ENCODE measurements around the gene ITGA2. TPM values are rescaled to one million over a fixed set of nuclear protein-coding genes. Genes with fewer than 3 reads are reported as not detected.

ITGA2 gene
- 1 to 10 TPM in 1 of 2 donors, under 1 TPM in 1; 0.79 to 1.7 TPM for total RNA-seq

DNA sequence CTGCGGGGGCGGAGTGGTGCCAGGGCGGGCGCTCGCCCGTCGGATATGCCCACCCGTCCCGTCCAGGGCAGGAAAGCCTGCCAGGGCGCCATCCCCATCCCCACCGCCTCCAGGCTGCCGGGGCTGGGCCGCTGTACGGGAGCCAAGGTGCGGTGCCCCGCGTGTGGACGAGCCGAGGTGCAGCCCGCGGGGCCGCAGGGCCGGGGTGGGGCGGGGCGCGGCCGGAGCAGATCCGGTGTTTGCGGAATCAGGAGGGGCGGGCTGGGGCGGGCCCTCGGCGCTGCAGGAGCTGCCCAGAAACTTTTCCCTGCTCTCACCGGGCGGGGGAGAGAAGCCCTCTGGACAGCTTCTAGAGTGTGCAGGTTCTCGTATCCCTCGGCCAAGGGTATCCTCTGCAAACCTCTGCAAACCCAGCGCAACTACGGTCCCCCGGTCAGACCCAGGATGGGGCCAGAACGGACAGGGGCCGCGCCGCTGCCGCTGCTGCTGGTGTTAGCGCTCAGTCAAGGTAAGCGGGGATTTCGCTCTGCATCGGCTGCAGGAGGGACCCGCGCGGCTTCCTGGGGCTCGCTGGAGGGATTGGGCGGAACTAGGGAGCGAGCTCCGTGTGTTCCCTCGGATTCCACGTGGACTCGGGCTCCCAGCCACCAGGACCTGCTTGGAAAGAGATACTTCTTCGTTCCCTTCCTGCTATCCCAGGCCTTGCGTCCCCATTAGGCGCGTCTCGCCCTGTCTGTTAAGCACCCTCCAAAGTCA is at the start of gene ITGA2:
ITGA2 (plus strand) TSS at position 328 of the 756 bp plus-strand sequence; CDS start at position 445, 117 bp downstream.
- DNase-seq (peak; percentile 26 to 44), ATAC-seq (replicated peaks in 1 of 2) (peak; percentile 70 to 71)
- H3K9me3 Mint-ChIP-seq, result no peaks in the 10 kb centered on the region
- H3K36me3 Mint-ChIP-seq (ENCODE audit: insufficient read depth in 2 of 2), result no peaks in the 10 kb centered on the region
- peaks cover 16% of the 10 kb centered on the region for H3K4me1 Mint-ChIP-seq (ENCODE audit: low read depth)
- H3K4me3 Mint-ChIP-seq, result peak within 1 kb of the TSS; percentile 76 to 78
- H3K27me3 Mint-ChIP-seq (ENCODE audit: low read depth), result peaks cover 57% of the 10 kb centered on the region
- H3K27ac Mint-ChIP-seq, result no peak within 1 kb of the TSS

DNA sequence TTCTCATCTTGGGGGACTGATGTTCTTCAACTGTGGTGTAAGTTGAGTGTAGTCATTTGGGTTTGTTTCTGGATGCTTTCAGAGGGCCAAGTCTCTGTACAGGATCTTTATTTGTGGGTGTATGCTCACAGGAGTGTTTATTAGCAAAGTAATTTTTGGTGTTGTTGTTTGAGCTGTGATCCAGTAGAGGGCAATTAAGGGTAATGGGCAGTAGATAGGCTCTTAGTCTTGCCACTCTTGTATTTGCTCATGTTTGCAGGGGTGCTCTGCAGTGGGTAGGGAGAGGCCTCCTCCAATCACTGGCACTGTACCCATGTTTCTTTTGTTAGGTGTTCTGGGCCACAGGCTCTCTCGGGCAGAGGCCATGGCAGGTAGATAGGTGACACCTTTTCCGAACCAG is 45.9 kb upstream of the ITGA2 start:
- peaks cover 10% of the 10 kb centered on the region for H3K4me1 Mint-ChIP-seq (ENCODE audit: low read depth)
- ATAC-seq (replicated peaks in 1 of 2) (peak; percentile 32 to 45), DNase-seq (no peak)
- H3K4me3 Mint-ChIP-seq, result no peak overlapping the region
- no peak overlapping the region for H3K27ac Mint-ChIP-seq
- no peaks in the 10 kb centered on the region for H3K36me3 Mint-ChIP-seq (ENCODE audit: insufficient read depth in 2 of 2)
- H3K9me3 Mint-ChIP-seq, result no peaks in the 10 kb centered on the region
- H3K27me3 Mint-ChIP-seq (ENCODE audit: low read depth), result no peaks in the 10 kb centered on the region

DNA sequence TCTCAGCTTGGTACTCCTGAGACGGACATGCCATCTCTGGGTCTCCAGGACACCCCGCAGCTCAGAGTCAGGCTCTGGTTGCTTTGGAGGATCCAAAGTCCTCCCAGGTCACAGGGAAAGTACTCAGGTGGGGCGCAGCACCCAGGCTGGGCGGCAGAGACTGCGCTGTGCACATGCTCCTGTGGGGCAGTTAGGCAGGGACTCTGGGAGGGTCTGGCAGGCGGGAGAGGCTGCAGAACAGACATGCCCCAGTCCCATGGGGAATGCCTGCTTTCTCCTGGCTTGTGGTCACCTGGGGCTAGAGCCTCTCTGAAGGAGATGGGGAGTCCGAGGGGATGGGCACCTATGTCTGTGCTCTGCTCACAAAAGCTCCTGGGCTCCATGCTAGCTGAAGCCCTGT is 45.3 kb upstream of the ITGA2 start:
- H3K27me3 Mint-ChIP-seq (ENCODE audit: low read depth), result no peaks in the 10 kb centered on the region
- no peak for DNase-seq
- H3K36me3 Mint-ChIP-seq (ENCODE audit: insufficient read depth in 2 of 2), result no peaks in the 10 kb centered on the region
- H3K9me3 Mint-ChIP-seq, result no peaks in the 10 kb centered on the region
- no peak overlapping the region for H3K27ac Mint-ChIP-seq
- ATAC-seq (replicated peaks in 1 of 2), result no peak
- peaks cover 15% of the 10 kb centered on the region for H3K4me1 Mint-ChIP-seq (ENCODE audit: low read depth)
- no peak overlapping the region for H3K4me3 Mint-ChIP-seq

DNA sequence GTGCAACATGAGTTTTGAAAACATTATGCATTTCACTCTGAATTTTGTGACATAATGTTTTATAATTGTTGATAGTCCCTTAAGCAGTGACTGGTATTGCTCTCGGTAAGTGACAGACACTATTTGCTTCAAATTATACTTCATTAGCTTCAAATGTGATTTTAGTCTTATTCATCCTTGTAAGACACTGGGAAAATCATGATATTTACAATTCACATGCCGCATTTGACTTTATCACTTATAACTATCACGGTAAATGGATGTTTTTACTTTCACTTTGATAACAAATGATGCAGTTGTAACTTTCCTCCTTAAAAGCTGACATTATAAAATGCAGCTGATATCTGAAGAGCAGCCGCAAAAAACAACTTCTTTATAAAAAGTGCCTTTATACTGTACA is 44.1 kb upstream of the ITGA2 start:
- no peak for ATAC-seq (replicated peaks in 1 of 2)
- no peak for DNase-seq
- H3K4me1 Mint-ChIP-seq (ENCODE audit: low read depth), result peaks cover 16% of the 10 kb centered on the region
- no peaks in the 10 kb centered on the region for H3K27me3 Mint-ChIP-seq (ENCODE audit: low read depth)
- no peaks in the 10 kb centered on the region for H3K9me3 Mint-ChIP-seq
- H3K36me3 Mint-ChIP-seq (ENCODE audit: insufficient read depth in 2 of 2), result no peaks in the 10 kb centered on the region
- H3K27ac Mint-ChIP-seq, result no peak overlapping the region
- H3K4me3 Mint-ChIP-seq, result peak overlapping the region; percentile 50 to 81

DNA sequence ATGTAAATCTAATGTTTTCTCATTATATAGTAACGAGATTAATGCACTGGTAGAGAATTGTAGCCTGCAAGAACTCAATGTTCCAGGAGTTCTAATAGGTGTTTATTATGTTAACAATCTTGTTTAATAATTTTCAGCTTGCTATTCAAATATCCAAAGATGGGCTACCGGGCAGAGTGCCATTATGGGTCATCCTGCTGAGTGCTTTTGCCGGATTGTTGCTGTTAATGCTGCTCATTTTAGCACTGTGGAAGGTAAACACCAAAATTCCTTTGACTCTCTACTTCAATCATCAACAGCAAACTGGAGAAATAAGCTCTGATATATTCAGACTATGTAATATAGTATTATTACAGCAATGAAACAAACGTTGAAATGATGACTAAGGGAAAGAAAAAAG is 41.9 kb upstream of the ITGA2 start:
- ATAC-seq (replicated peaks in 1 of 2), result no peak
- no peaks in the 10 kb centered on the region for H3K27me3 Mint-ChIP-seq (ENCODE audit: low read depth)
- H3K27ac Mint-ChIP-seq, result no peak overlapping the region
- no peak overlapping the region for H3K4me3 Mint-ChIP-seq
- no peaks in the 10 kb centered on the region for H3K9me3 Mint-ChIP-seq
- no peak for DNase-seq
- peaks cover 16% of the 10 kb centered on the region for H3K4me1 Mint-ChIP-seq (ENCODE audit: low read depth)
- no peaks in the 10 kb centered on the region for H3K36me3 Mint-ChIP-seq (ENCODE audit: insufficient read depth in 2 of 2)

DNA sequence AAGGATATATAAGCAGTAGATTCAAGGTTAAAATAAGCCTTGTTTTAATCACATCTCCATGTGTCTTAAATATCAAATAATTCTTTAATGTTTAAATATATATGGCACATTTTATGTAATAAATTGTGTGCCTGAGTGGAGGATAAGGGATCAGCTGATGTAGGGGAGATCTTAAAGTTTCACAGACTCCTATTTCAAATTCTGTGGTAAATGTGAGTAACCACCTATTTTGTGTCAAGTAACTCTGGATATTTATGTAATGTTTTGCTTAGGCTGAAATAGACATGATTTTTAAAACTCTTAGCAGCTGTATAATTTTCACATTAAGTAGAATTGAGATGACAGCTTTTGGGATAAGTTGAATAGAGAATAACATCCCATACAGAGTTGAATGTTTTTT is 41.3 kb upstream of the ITGA2 start:
- DNase-seq (no peak), ATAC-seq (replicated peaks in 1 of 2) (no peak)
- Mint-ChIP-seq H3K27ac (no peak overlapping the region), H3K4me3 (no peak overlapping the region), H3K9me3 (no peaks in the 10 kb centered on the region), H3K4me1 (ENCODE audit: low read depth) (peaks cover 16% of the 10 kb centered on the region), H3K27me3 (ENCODE audit: low read depth) (no peaks in the 10 kb centered on the region), H3K36me3 (ENCODE audit: insufficient read depth in 2 of 2) (no peaks in the 10 kb centered on the region)

DNA sequence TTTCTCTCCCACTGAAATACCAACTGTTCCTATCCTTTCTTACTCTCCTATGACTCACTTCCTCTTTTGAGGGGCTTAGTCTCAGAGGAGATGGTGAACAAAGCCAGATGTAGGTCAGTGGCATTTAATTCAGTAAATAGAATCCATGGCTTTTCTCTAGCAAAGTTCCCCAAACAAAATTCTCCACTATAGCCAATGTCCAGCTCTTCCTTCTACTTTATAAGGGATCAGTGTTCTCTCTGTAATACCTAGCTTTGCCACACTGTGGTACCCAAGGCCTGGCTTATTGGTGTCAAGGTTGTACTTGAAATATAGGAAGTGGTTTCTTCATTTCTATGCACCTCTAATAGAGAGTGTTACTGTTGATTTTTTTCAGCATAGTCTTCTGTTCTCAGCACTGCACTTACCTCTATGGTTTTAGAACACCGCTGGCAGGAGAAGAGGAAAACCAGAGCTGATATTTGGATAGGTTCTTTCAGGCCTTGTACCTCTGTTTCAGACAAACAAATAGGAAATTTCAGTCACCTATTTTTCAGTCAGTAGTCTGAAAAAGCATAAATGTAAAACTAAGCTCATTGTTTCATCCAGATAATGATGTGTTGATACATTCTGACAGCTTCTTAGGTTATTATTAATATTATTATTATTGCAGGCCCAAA is 40.6 kb upstream of the ITGA2 start:
- no peak overlapping the region for H3K27ac Mint-ChIP-seq
- no peaks in the 10 kb centered on the region for H3K36me3 Mint-ChIP-seq (ENCODE audit: insufficient read depth in 2 of 2)
- ATAC-seq (replicated peaks in 1 of 2) (peak; percentile 98 to 99), DNase-seq (peak; percentile 57 to 69)
- no peaks in the 10 kb centered on the region for H3K27me3 Mint-ChIP-seq (ENCODE audit: low read depth)
- no peak overlapping the region for H3K4me3 Mint-ChIP-seq
- peaks cover 16% of the 10 kb centered on the region for H3K4me1 Mint-ChIP-seq (ENCODE audit: low read depth)
- no peaks in the 10 kb centered on the region for H3K9me3 Mint-ChIP-seq

DNA sequence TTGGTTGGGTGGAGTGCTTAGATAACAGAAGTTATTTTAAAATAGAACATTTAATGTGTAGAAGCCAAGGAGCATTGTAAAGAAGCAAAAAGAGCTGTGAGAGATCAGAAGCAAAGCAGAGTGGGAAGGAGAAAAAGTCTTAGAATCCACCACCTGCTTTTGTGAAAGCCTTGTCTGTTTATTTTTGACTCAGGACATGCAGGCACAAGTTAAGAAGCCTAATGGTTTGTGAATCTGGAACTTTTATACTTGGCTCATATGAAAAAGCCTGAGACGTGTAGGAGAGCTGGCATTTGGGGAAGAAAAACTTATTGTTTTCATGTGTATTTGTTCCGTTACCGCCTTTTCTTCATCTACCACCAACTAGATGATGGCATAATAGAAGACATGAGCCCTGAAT is 38.5 kb upstream of the ITGA2 start:
- no peaks in the 10 kb centered on the region for H3K36me3 Mint-ChIP-seq (ENCODE audit: insufficient read depth in 2 of 2)
- no peak overlapping the region for H3K4me3 Mint-ChIP-seq
- no peaks in the 10 kb centered on the region for H3K27me3 Mint-ChIP-seq (ENCODE audit: low read depth)
- peaks cover 16% of the 10 kb centered on the region for H3K4me1 Mint-ChIP-seq (ENCODE audit: low read depth)
- H3K27ac Mint-ChIP-seq, result no peak overlapping the region
- ATAC-seq (replicated peaks in 1 of 2) (no peak), DNase-seq (no peak)
- H3K9me3 Mint-ChIP-seq, result no peaks in the 10 kb centered on the region

DNA sequence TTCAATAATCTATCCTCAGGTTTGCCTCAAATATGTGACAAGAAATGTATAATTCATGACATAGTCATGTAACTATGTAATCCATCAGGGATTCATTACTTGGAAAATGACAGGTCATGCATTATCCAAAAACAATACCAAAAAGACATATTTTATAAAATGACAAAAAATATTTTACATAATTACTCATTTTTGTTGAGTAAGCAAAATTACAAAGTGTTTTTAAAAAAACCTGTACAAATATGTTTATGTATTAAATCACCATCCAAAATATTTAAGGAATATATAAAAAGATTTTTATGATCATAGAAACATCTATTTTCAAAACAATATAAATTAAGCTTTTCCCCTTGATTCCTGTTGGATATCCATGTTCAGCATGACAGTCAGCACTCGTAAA is 36.7 kb upstream of the ITGA2 start:
- DNase-seq, result no peak
- no peak overlapping the region for H3K4me3 Mint-ChIP-seq
- ATAC-seq (replicated peaks in 1 of 2), result no peak

DNA sequence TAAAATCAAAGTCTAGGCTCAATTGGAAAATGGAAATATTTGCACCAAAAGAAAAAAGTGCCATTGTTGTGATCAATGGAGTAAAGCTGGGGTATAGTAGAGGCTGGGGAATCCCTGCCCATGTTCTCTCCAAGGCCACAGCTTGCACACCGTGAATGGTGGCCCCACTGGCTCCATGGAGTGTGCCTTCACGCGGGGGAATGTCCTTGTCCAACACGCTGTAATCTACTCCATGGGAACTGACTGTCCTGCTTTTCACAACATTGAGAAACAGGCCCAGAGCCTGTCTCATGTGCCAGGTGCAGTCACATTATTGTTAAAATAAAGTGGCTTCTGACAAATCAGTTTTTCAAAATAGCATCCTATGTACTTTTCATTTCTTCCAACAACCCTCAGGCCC is 33.1 kb upstream of the ITGA2 start:
- Mint-ChIP-seq H3K4me1 (ENCODE audit: low read depth) (no peaks in the 10 kb centered on the region), H3K36me3 (ENCODE audit: insufficient read depth in 2 of 2) (no peaks in the 10 kb centered on the region), H3K4me3 (no peak overlapping the region), H3K27me3 (ENCODE audit: low read depth) (no peaks in the 10 kb centered on the region), H3K27ac (no peak overlapping the region), H3K9me3 (no peaks in the 10 kb centered on the region)
- no peak for DNase-seq
- ATAC-seq (replicated peaks in 1 of 2), result no peak

More for the DNA sequence above, 36.7 kb upstream of the ITGA2 start:
- no peaks in the 10 kb centered on the region for H3K27me3 Mint-ChIP-seq (ENCODE audit: low read depth)
- H3K9me3 Mint-ChIP-seq, result no peaks in the 10 kb centered on the region
- no peaks in the 10 kb centered on the region for H3K36me3 Mint-ChIP-seq (ENCODE audit: insufficient read depth in 2 of 2)
- H3K27ac Mint-ChIP-seq, result no peak overlapping the region
- H3K4me1 Mint-ChIP-seq (ENCODE audit: low read depth), result peaks cover 10% of the 10 kb centered on the region

DNA sequence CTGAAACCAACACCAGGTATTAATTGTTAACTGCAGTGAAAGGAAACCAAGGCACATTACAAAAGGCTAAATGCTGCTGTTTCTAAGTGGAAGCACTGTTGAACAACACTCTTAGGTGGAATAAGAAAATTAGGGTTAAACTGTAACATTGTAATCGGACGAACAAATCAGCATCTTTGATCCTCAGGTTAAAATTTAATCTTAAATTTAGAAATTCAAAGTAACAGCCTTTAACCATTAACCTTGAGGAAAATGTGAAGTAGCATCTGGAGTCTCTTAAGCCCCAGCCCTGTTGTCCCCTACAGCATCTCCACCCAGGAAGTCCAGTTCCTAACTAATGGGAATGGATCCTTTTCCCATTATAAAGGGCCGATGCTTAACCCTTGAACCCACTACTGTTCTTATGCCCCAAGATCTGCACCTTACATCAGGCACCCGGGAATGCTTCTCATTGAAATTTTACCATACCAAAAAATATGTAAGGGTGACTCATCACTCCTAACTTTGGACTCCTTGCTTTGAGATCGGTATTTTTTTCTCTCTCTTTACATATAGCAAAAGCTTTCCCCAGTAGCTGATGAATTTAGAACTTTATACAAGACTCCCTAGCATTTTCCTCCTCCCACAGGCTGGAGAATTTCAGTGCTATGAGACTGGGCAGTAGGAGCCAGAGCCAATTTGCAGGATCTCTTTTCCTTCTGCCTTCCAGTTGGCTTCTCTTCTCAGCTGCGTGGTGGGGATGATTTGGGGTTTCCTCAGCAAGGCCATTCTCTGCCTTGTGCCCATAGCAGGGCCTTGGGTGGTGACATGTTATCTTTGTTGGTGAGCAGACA is 32.0 kb upstream of the ITGA2 start:
- Mint-ChIP-seq H3K27me3 (ENCODE audit: low read depth) (no peaks in the 10 kb centered on the region), H3K27ac (no peak overlapping the region), H3K36me3 (ENCODE audit: insufficient read depth in 2 of 2) (no peaks in the 10 kb centered on the region), H3K9me3 (peaks cover 0 to 2% of the 10 kb centered on the region in 2 donors), H3K4me3 (no peak overlapping the region), H3K4me1 (ENCODE audit: low read depth) (no peaks in the 10 kb centered on the region)
- DNase-seq, result no peak
- no peak for ATAC-seq (replicated peaks in 1 of 2)

DNA sequence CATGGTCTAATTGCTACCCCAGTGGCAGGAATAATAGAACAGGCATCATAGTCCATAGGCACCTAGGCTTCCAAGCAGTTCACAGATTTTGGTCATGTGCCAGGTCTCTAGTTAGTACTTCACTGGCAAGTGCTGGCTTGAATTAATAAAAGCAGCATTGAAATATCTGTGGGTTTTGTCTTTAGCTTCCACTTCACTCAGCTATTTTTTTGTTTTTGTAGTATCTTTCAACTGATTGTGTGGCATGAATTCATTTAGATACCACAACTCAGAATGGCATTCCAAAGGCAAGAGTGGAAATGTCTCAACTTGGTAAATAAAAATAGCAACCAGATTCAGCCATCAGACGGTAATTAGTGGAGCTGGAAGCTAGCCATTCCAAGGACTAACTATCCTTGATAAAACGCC is 27.9 kb upstream of the ITGA2 start:
- no peak overlapping the region for H3K4me3 Mint-ChIP-seq
- no peaks in the 10 kb centered on the region for H3K27me3 Mint-ChIP-seq (ENCODE audit: low read depth)
- no peaks in the 10 kb centered on the region for H3K36me3 Mint-ChIP-seq (ENCODE audit: insufficient read depth in 2 of 2)
- H3K4me1 Mint-ChIP-seq (ENCODE audit: low read depth), result no peaks in the 10 kb centered on the region
- no peak overlapping the region for H3K27ac Mint-ChIP-seq
- H3K9me3 Mint-ChIP-seq, result peaks cover 0 to 2% of the 10 kb centered on the region in 2 donors
- no peak for DNase-seq
- ATAC-seq (replicated peaks in 1 of 2), result no peak

DNA sequence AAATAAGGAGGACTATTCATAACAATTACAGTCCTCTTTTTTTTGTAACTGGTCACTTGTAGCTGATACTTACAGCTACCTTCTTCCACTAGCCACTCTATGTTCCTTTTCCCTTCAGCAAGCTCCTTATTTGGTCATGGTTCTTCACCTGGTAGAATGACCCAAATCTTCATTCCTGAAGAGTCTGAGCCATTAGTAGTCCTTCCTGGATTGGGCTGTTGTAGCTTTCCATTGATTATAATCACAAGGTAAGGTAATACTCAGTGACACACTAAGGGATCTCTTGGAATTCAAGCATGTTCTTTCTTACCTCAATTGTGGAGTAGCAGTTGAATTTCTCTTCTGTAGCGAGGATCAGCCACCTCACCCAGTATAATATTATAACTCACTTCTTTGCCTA is 25.5 kb upstream of the ITGA2 start:
- Mint-ChIP-seq H3K27ac (no peak overlapping the region), H3K4me1 (ENCODE audit: low read depth) (no peaks in the 10 kb centered on the region), H3K36me3 (ENCODE audit: insufficient read depth in 2 of 2) (peaks cover under 1% of the 10 kb centered on the region in 2 donors), H3K4me3 (no peak overlapping the region), H3K9me3 (peaks cover 2 to 6% of the 10 kb centered on the region in 2 donors), H3K27me3 (ENCODE audit: low read depth) (peaks cover 17% of the 10 kb centered on the region)
- DNase-seq, result no peak
- ATAC-seq (replicated peaks in 1 of 2), result no peak
